AG04449 (cell line): ENCODE measurements around the gene PROZ.
A peak's percentile ranks its signal among the peaks of the same experiment; 100 is the strongest.

ENCODE experiments used
- CTCF ChIA-PET: fragments of 350-600 bp; formaldehyde crosslinking; extraction: SDS; loops from one replicate; lab custom pipeline; 2021; ENCODE audit warnings: antibody characterized with exemption; lab: Yijun Ruan, JAX
- POLR2A ChIA-PET: fragments of 400-600, 350-600 bp; formaldehyde crosslinking; extraction: SDS; loops from one replicate; lab custom pipeline; 2020; ENCODE audit warnings: antibody characterized with exemption, inconsistent platforms; lab: Yijun Ruan, JAX
- DNase-seq: peaks from one replicate; pipeline ENCODE4 v3.0.0-alpha.2; 2010; ENCODE audit warnings: low read depth, low spot score
- H3K4me3 ChIP-seq: 2 replicates; pipeline ENCODE4 v1.5.1; 2011; ENCODE audit warnings: low read depth, mild to moderate bottlenecking, control low read depth, low read length
- TF ChIP-seq, protein P1 (sequence below): IDR thresholded peaks from one replicate; pipeline ENCODE4 v1.5.1; 2011; ENCODE audit warnings: mild to moderate bottlenecking, moderate library complexity, low read length, control low read depth, inconsistent platforms; ENCODE audit not compliant: insufficient read depth; ENCODE audit errors: missing control alignments

PROZ gene

DNA sequence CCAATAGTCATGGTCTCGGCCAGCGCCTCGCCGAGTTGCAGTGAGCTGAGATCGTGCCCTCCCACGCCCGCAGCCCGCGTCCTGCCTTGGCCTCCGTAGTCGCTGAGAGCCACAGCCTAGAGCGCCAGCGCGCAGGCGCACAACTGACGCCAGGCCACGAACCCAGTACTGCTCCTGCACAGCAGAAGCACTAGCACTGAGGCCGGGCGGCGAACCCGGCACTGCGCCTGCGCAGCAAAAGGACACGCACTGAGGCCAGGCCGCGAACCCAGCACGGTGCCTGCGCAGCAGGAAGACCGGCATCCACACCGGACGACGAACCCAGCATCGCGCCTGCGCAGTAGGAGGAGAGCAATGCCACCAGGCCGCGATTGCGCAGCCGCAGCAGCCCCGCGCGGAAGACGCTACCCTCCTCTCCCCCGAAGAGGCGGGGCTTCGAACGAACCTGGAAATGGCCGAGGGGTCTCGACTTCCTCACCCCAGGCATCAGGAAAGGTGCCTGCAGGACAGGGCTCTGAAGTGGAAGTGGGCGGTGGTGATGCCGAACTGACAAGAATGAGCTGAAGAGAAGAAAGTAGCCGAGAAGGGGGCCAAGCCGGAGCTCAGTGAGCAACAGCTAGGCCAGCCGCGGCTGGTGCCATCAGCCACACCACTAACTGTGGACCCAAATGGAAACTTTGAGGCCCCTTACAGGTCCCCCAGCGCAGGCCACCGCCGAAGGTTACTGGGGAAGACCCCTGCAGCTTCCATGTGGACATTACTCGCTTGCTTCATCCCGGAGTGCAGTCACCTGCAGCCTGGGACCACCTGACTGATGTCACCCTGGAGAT is 28.3 kb upstream of the PROZ start:
- TF ChIP-seq, protein P1, sequence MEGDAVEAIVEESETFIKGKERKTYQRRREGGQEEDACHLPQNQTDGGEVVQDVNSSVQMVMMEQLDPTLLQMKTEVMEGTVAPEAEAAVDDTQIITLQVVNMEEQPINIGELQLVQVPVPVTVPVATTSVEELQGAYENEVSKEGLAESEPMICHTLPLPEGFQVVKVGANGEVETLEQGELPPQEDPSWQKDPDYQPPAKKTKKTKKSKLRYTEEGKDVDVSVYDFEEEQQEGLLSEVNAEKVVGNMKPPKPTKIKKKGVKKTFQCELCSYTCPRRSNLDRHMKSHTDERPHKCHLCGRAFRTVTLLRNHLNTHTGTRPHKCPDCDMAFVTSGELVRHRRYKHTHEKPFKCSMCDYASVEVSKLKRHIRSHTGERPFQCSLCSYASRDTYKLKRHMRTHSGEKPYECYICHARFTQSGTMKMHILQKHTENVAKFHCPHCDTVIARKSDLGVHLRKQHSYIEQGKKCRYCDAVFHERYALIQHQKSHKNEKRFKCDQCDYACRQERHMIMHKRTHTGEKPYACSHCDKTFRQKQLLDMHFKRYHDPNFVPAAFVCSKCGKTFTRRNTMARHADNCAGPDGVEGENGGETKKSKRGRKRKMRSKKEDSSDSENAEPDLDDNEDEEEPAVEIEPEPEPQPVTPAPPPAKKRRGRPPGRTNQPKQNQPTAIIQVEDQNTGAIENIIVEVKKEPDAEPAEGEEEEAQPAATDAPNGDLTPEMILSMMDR, result no peak
- no peak for DNase-seq
- H3K4me3 ChIP-seq, result peak overlapping the region; percentile 24
- POLR2A ChIA-PET, result no interaction called here
- CTCF ChIA-PET, result interaction anchor here (0.8 kb wide), 1 partner anchor 17 kb away, joined by 4 read pairs; no protein-coding TSS in a partner anchor

GRCh38 chr13:113135281-113135760 is 23.1 kb upstream of the PROZ start:
- POLR2A ChIA-PET, result no interaction called here
- CTCF ChIA-PET, result no interaction called here
- TF ChIP-seq, protein P1, result no peak
- no peak for DNase-seq
- H3K4me3 ChIP-seq, result no peak overlapping the region

- POLR2A ChIA-PET, result no interaction called here
- no peak for DNase-seq
- no peak overlapping the region for H3K4me3 ChIP-seq
- TF ChIP-seq, protein P1, result no peak
- CTCF ChIA-PET, result no interaction called here
Measured at GRCh38 chr13:113137691-113138298, 20.7 kb upstream of the PROZ start.

GRCh38 chr13:113138792-113139551 is 19.5 kb upstream of the PROZ start:
- ChIA-PET POLR2A (no interaction called here), CTCF (no interaction called here)
- H3K4me3 ChIP-seq, result no peak overlapping the region
- no peak for DNase-seq
- TF ChIP-seq, protein P1, result no peak

GRCh38 chr13:113139577-113139976 is 18.9 kb upstream of the PROZ start:
- DNase-seq, result no peak
- TF ChIP-seq, protein P1, result no peak
- CTCF ChIA-PET, result no interaction called here
- POLR2A ChIA-PET, result no interaction called here
- no peak overlapping the region for H3K4me3 ChIP-seq
